Measurements from ENCODE around the gene NOP53.

- TF ChIP-seq, protein P1, sequence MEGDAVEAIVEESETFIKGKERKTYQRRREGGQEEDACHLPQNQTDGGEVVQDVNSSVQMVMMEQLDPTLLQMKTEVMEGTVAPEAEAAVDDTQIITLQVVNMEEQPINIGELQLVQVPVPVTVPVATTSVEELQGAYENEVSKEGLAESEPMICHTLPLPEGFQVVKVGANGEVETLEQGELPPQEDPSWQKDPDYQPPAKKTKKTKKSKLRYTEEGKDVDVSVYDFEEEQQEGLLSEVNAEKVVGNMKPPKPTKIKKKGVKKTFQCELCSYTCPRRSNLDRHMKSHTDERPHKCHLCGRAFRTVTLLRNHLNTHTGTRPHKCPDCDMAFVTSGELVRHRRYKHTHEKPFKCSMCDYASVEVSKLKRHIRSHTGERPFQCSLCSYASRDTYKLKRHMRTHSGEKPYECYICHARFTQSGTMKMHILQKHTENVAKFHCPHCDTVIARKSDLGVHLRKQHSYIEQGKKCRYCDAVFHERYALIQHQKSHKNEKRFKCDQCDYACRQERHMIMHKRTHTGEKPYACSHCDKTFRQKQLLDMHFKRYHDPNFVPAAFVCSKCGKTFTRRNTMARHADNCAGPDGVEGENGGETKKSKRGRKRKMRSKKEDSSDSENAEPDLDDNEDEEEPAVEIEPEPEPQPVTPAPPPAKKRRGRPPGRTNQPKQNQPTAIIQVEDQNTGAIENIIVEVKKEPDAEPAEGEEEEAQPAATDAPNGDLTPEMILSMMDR (conservative IDR thresholded peaks at IDR 0.05 in 1 of 2, IDR thresholded peaks at IDR 0.05 in 1 of 2; ENCODE audit: low read depth in 1 of 2, low read length in 2 of 2), result no peak
- TF ChIP-seq EZH2 (IDR thresholded peaks at IDR 0.05; ENCODE audit: low read length, missing control alignments), result no peak
Observed at GRCh38 chr19:47767349-47767748, 22.0 kb downstream of the NOP53 start.

Data from fibroblast of lung (primary cell).